HCT116 (cell line): Measurements from ENCODE around the gene SLC18B1. TPM values are rescaled to one million over a fixed set of nuclear protein-coding genes. Genes with fewer than 3 reads are reported as not detected.
A peak's percentile ranks its signal among the peaks of the same experiment; 100 is the strongest.
"Not testable (repeated sequence)": the region's sequence is repeated elsewhere in the genome, so short reads cannot be mapped to it uniquely, and the experiment has no call there.

ENCODE experiments used
- ATAC-seq: fragments of 200-7000 bp; cut with Tn5 transposase; 2 replicates; pipeline ENCODE4 v1.9.1; 2020; ENCODE audit warnings: mild to moderate bottlenecking, moderate library complexity
- BruUV-seq: library from RNA; stranded (reverse); fragments of 400-500 nt; replicated peaks from 2 replicates; lab custom pipeline; 2021; lab: Mats Ljungman, UMichigan
- CTCF ChIA-PET: fragments of 300-600 bp; sonication (Branson Sonifier 250); formaldehyde crosslinking; loops from one replicate; lab custom pipeline; 2021; ENCODE audit warnings: antibody characterized with exemption; lab: Charles Lee
- POLR2A ChIA-PET: fragments of 300-600, 350-600 bp; sonication (Branson Sonifier 250); formaldehyde crosslinking; loops from one replicate; lab custom pipeline; 2021; ENCODE audit warnings: antibody characterized with exemption; lab: Charles Lee
- RAD21 ChIA-PET, 2 experiments: fragments of 300-600 bp; sonication (Branson Sonifier 250); formaldehyde crosslinking; loops; one replicate each; lab custom pipeline; 2023; ENCODE audit warnings: low total read pairs in 2 of 2; ENCODE audit not compliant: uncharacterized antibody in 2 of 2, unreplicated experiment in 2 of 2, low non-redundant PET in 1 of 2; lab: Charles Lee
- DNase-seq: peaks from one replicate; pipeline ENCODE4 v3.0.0-alpha.2; 2010; ENCODE audit warnings: low read depth, low spot score
- H2AFZ ChIP-seq: fragments of 200-600 bp; shearing (Covaris generic), sonication (generic); 2 replicates; pipeline ENCODE4 v1.6.1; 2017; ENCODE audit warnings: low read depth, mixed run types, mixed read lengths, antibody characterized with exemption, low read length; ENCODE audit not compliant: poor library complexity, severe bottlenecking
- H3K27ac ChIP-seq: 2 replicates; pipeline ENCODE4 v1.5.1; 2012; ENCODE audit warnings: low read depth, low read length
- H3K27me3 ChIP-seq: fragments of 200-600 bp; sonication (generic); 2 replicates; pipeline ENCODE4 v1.6.1; 2016; ENCODE audit warnings: mixed run types, low read length, mixed read lengths; ENCODE audit not compliant: insufficient read depth
- H3K36me3 ChIP-seq, 2 experiments: fragments of 200-500 bp in 1 of 2; fragments of 200-600 bp in 1 of 2; sonication (Bioruptor generic) in 1 of 2; sonication (generic) in 1 of 2; 2 replicates each; pipeline versions ENCODE4 v1.5.1 to v1.6.1; 2014 to 2016; ENCODE audit warnings: low read length in 2 of 2, inconsistent platforms in 1 of 2, mixed read lengths in 1 of 2, mixed run types in 1 of 2; ENCODE audit not compliant: insufficient read depth in 2 of 2, control insufficient read depth in 1 of 2
- H3K4me1 ChIP-seq, 2 experiments: fragments of 200-600 bp in 1 of 2; sonication (generic) in 1 of 2; 2 replicates each; pipeline versions ENCODE4 v1.5.1 to v1.6.1; 2012 to 2017; ENCODE audit warnings: low read length in 2 of 2, inconsistent platforms in 1 of 2, mild to moderate bottlenecking in 1 of 2, mixed read lengths in 1 of 2, mixed run types in 1 of 2, moderate library complexity in 1 of 2; ENCODE audit not compliant: insufficient read depth in 2 of 2, control insufficient read depth in 1 of 2
- H3K4me2 ChIP-seq: fragments of 200-600 bp; sonication (generic); 2 replicates; pipeline ENCODE4 v1.6.1; 2017; ENCODE audit warnings: mixed run types, low read length, mixed read lengths
- H3K4me3 ChIP-seq, 2 experiments: fragments of 200-600 bp in 1 of 2; sonication (generic) in 1 of 2; replicated peaks in 1 of 2; 2 replicates each; pipeline ENCODE4 v1.5.1; 2011 to 2016; ENCODE audit warnings: low read length in 2 of 2, control low read depth in 1 of 2, low read depth in 1 of 2, mild to moderate bottlenecking in 1 of 2, mixed read lengths in 1 of 2, mixed run types in 1 of 2
- H3K79me2 ChIP-seq: fragments of 200-600 bp; sonication (generic); 2 replicates; pipeline ENCODE4 v1.6.1; 2017; ENCODE audit warnings: mild to moderate bottlenecking, mixed run types, low read length, moderate library complexity, mixed read lengths; ENCODE audit not compliant: insufficient read depth
- H3K9ac ChIP-seq: fragments of 200-600 bp; sonication (generic); 2 replicates; pipeline ENCODE4 v1.6.1; 2016; ENCODE audit warnings: low read length, mixed read lengths
- H3K9me2 ChIP-seq: fragments of 200-600 bp; sonication (generic), shearing (Covaris generic); 2 replicates; pipeline ENCODE4 v1.6.1; 2017; ENCODE audit warnings: mixed run types, mild to moderate bottlenecking, moderate library complexity; ENCODE audit not compliant: insufficient read depth
- H3K9me3 ChIP-seq, 2 experiments: fragments of 200-500 bp in 1 of 2; fragments of 200-600 bp in 1 of 2; sonication (Bioruptor generic) in 1 of 2; sonication (generic) in 1 of 2; 2 replicates each; pipeline ENCODE4 v1.6.1; 2014 to 2017; ENCODE audit warnings: low read length in 2 of 2, mixed read lengths in 2 of 2, inconsistent platforms in 1 of 2, low read depth in 1 of 2, mild to moderate bottlenecking in 1 of 2, mixed run types in 1 of 2, moderate library complexity in 1 of 2; ENCODE audit not compliant: control insufficient read depth in 1 of 2, insufficient read depth in 1 of 2
- H4K20me1 ChIP-seq: fragments of 200-600 bp; sonication (generic), shearing (Covaris generic); 2 replicates; pipeline ENCODE4 v1.6.1; 2017; ENCODE audit warnings: mixed run types, mild to moderate bottlenecking, moderate library complexity; ENCODE audit not compliant: insufficient read depth
- CTCF ChIP-seq, 3 experiments: fragments of 200-600 bp in 1 of 3; sonication (generic) in 1 of 3; IDR thresholded peaks in 2 of 3; conservative IDR thresholded peaks in 1 of 3; 2 replicates each; pipeline ENCODE4 v1.5.1; 2012 to 2017; ENCODE audit warnings: low read depth in 2 of 3, low read length in 2 of 3, antibody characterized with exemption in 1 of 3, borderline replicate concordance in 1 of 3, control low read depth in 1 of 3, mild to moderate bottlenecking in 1 of 3, mixed read lengths in 1 of 3, mixed run types in 1 of 3, moderate library complexity in 1 of 3; ENCODE audit not compliant: insufficient read depth in 1 of 3
- EZH2 ChIP-seq: fragments of 200-600 bp; sonication (generic); IDR thresholded peaks from 2 replicates; pipeline ENCODE4 v1.6.1; 2017; ENCODE audit warnings: antibody characterized with exemption, mixed run types
- EZH2phosphoT487 ChIP-seq: fragments of 200-600 bp; IDR thresholded peaks from 2 replicates; pipeline ENCODE4 v1.6.1; 2018; ENCODE audit warnings: antibody characterized with exemption, borderline replicate concordance
- FOSL1 ChIP-seq: IDR thresholded peaks from 2 replicates; pipeline ENCODE4 v1.6.1; 2012; ENCODE audit warnings: low read depth
- POLR2A ChIP-seq: IDR thresholded peaks from 2 replicates; pipeline ENCODE4 v1.7.0; 2011; ENCODE audit warnings: borderline replicate concordance; ENCODE audit not compliant: insufficient read depth, insufficient read length; ENCODE audit errors: extremely low read depth
- RAD21 ChIP-seq: IDR thresholded peaks from 2 replicates; pipeline ENCODE4 v1.6.1; 2012; ENCODE audit warnings: low read depth, mild to moderate bottlenecking
- SP1 ChIP-seq: IDR thresholded peaks from 2 replicates; pipeline ENCODE4 v1.6.1; 2012; ENCODE audit warnings: low read depth
- SRF ChIP-seq: IDR thresholded peaks from 2 replicates; pipeline ENCODE4 v1.6.1; 2012; ENCODE audit warnings: low read depth
- YY1 ChIP-seq: IDR thresholded peaks from 2 replicates; pipeline ENCODE4 v1.6.1; 2011; ENCODE audit warnings: low read length, low read depth, moderate library complexity, mild to moderate bottlenecking; ENCODE audit not compliant: insufficient replicate concordance; ENCODE audit errors: extremely low read depth
- intact Hi-C: fragments of 100-400 bp; cut with micrococcal nuclease; formaldehyde crosslinking; loops from 2 replicates; pipeline ENCODE4 v1.10.0; 2022
- total RNA-seq: library from RNA; stranded (reverse); gene quantifications from one replicate; pipeline ENCODE4 v1.2.1, GENCODE V29; 2021; ENCODE audit not compliant: unreplicated experiment

Gene SLC18B1
- total RNA-seq, 1 experiment from 2014 or later: 18.1 TPM

DNA sequence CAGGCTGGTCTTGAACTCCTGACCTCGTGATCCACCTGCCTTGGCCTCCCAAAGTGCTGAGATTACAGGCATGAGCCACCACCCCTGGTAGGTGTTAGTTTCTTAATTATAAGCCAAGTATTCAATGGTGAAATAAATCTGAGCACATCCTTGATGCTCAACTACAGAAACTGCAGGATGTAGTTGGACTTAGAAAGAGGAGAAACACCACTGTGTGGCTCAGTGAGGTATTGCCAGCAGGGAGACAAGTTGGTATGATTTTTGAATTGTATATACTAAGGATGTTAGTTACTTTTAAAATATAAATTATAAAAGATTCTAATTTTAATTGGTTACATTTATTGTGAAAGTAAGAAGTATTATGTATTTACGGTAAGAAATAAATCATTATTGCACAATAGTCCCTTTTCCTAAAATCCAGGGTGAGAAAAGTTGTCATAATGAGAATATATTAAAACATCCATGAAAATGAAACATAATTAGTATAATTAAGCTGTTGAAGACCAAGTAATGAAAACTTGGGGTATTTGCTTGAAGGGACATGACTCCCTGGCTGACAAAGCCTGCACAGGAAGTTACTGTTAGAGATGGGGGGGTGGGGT, 17.6 kb downstream of the SLC18B1 start:
- H4K20me1 ChIP-seq: no peaks in the 10 kb centered on the region
- TF ChIP-seq RAD21 (0 out of 2 replicates have a peak, but pooled peaks have one; percentile 12), SP1 (no peak), EZH2phosphoT487 (no peak), EZH2 (no peak), FOSL1 (no peak), YY1 (no peak), SRF (no peak), POLR2A (no peak), CTCF (IDR thresholded peaks at IDR 0.05 in 2 of 3, conservative IDR thresholded peaks at IDR 0.05 in 1 of 3; ENCODE audit: borderline replicate concordance in 1 of 3, insufficient read depth in 1 of 3, low read depth in 2 of 3, low read length in 2 of 3) (peak in 2 of 3 experiments; percentile 19 to 21; a peak in 2 of 6 replicates)
- TF ChIP-seq, all 23 proteins: peak for 2
- Histone ChIP-seq H3K4me3 (no peak overlapping the region), H3K9me3 (no peaks in the 10 kb centered on the region), H3K4me1 (no peaks in the 10 kb centered on the region), H2AFZ (no peak overlapping the region), H3K79me2 (no peaks in the 10 kb centered on the region), H3K9me2 (no peaks in the 10 kb centered on the region), H3K27me3 (no peaks in the 10 kb centered on the region), H3K4me2 (no peak overlapping the region), H3K9ac (no peak overlapping the region), H3K27ac (no peak overlapping the region), H3K36me3 (peaks cover 10 to 14% of the 10 kb centered on the region in 2 experiments)
- DNase-seq (no peak), ATAC-seq (peak; percentile 46; the same call in 1 of the 2 replicates)
- CTCF ChIA-PET: no interaction called here
- intact Hi-C loops: no loop called here
- RAD21 ChIA-PET: no interaction called here
- no TSS peak for BruUV-seq
- POLR2A ChIA-PET: interaction anchor here (1.0 kb wide), 1 partner anchor 17 kb away, joined by 3 read pairs; the partner anchor contains the start of gene SLC18B1

DNA sequence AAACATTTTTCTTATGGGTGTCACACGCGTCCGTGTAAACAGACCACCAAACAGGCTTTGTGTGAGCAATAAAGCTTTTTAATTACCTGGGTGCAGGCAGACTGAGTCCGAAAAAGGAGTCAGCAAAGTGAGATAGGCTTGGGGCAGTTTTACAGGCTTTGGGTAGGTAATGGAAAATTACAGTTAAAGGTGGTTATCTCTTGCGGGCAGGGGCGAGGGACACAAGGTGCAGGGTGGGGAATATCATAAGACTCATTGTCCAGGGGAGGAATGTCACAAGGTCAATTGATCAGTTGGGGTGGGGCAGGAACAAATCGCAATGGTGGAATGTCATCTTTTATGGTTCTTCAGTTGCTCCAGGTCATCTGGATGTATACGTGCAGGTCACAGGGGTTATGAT, 20.6 kb downstream of the SLC18B1 start:
- BruUV-seq: not testable (repeated sequence)

More for the DNA sequence above, 20.6 kb downstream of the SLC18B1 start:
- H3K27ac ChIP-seq, H3K9ac ChIP-seq, H3K9me3 ChIP-seq, CTCF ChIA-PET, H4K20me1 ChIP-seq, H2AFZ ChIP-seq, ATAC-seq, POLR2A ChIA-PET, H3K27me3 ChIP-seq, H3K4me3 ChIP-seq, RAD21 ChIA-PET, H3K9me2 ChIP-seq, intact Hi-C loops, H3K4me2 ChIP-seq, DNase-seq, H3K4me1 ChIP-seq, H3K79me2 ChIP-seq: not testable (repeated sequence)
- peaks cover 13 to 17% of the 10 kb centered on the region in 2 experiments for H3K36me3 ChIP-seq
